Measurements from ENCODE around the gene LDB3. TPM values are rescaled to one million over a fixed set of nuclear protein-coding genes. Genes with fewer than 3 reads are reported as not detected.
A peak's percentile ranks its signal among the peaks of the same experiment; 100 is the strongest.

Gene LDB3
- total and polyA plus RNA-seq, 7 donors, result 1.2 to 42.1 (median 13.2) TPM

GRCh38 chr10:86657396-86658011 is 10.8 kb upstream of the LDB3 start:
- DNase-seq, result peak; percentile 56
- intact Hi-C loops (cut with DNase I), result no loop called here

GRCh38 chr10:86658261-86658741 is 10.0 kb upstream of the LDB3 start:
- H3K4me1 ChIP-seq, result peaks cover 0 to 13% (median 12%) of the 10 kb centered on the region in 4 donors
- TF ChIP-seq POLR2AphosphoS5 (IDR thresholded peaks at IDR 0.05) (no peak), EP300 (IDR thresholded peaks at IDR 0.05) (no peak), POLR2A (IDR thresholded peaks at IDR 0.05) (no peak), CTCF (IDR thresholded peaks at IDR 0.05) (no peak)
- no peaks in the 10 kb centered on the region for H3K9me3 ChIP-seq
- H3K27me3 ChIP-seq, result no peaks in the 10 kb centered on the region
- no peaks in the 10 kb centered on the region for H3K36me3 ChIP-seq
- H3K27ac ChIP-seq, result no peak overlapping the region
- DNase-seq, result peak; percentile 53
- intact Hi-C loops (cut with DNase I), result no loop called here
- WGBS, 2 donors, result 85 to 91% methylated on average over 12 of the region's 12 CpGs
- H3K4me3 ChIP-seq, result no peak overlapping the region

More at GRCh38 chr10:86657396-86658011, 10.8 kb upstream of the LDB3 start:
- Histone ChIP-seq H3K4me1 (peaks cover 0 to 13% (median 12%) of the 10 kb centered on the region in 4 donors), H3K9me3 (no peaks in the 10 kb centered on the region), H3K27me3 (no peaks in the 10 kb centered on the region), H3K36me3 (no peaks in the 10 kb centered on the region), H3K27ac (no peak overlapping the region), H3K4me3 (no peak overlapping the region)
- TF ChIP-seq CTCF (IDR thresholded peaks at IDR 0.05) (no peak), POLR2A (IDR thresholded peaks at IDR 0.05) (no peak), EP300 (IDR thresholded peaks at IDR 0.05) (no peak), POLR2AphosphoS5 (IDR thresholded peaks at IDR 0.05) (no peak)
- WGBS, 2 donors, result 81 to 82% methylated on average over 19 of the region's 19 CpGs

GRCh38 chr10:86658751-86659150 is 9.6 kb upstream of the LDB3 start:
- Histone ChIP-seq H3K9me3 (no peaks in the 10 kb centered on the region), H3K27me3 (no peaks in the 10 kb centered on the region), H3K36me3 (no peaks in the 10 kb centered on the region), H3K4me3 (no peak overlapping the region), H3K27ac (no peak overlapping the region), H3K4me1 (peaks cover 0 to 13% (median 12%) of the 10 kb centered on the region in 4 donors)
- TF ChIP-seq POLR2A (IDR thresholded peaks at IDR 0.05), result no peak
- no peak for TF ChIP-seq POLR2AphosphoS5 (IDR thresholded peaks at IDR 0.05)
- TF ChIP-seq CTCF (IDR thresholded peaks at IDR 0.05), result no peak
- no peak for TF ChIP-seq EP300 (IDR thresholded peaks at IDR 0.05)
- intact Hi-C loops (cut with DNase I), result no loop called here
- DNase-seq, result no peak
- WGBS, 2 donors, result 62 to 77% methylated on average over 3 of the region's 3 CpGs

GRCh38 chr10:86659161-86659691 is 9.1 kb upstream of the LDB3 start:
- no peak overlapping the region for H3K27ac ChIP-seq
- intact Hi-C loops (cut with DNase I), result no loop called here
- H3K4me1 ChIP-seq, result peaks cover 0 to 16% (median 13%) of the 10 kb centered on the region in 4 donors
- H3K9me3 ChIP-seq, result no peaks in the 10 kb centered on the region
- H3K4me3 ChIP-seq, result no peak overlapping the region
- 89% methylated on average over 19 of the region's 19 CpGs for WGBS, 2 donors
- TF ChIP-seq POLR2A (IDR thresholded peaks at IDR 0.05) (no peak), POLR2AphosphoS5 (IDR thresholded peaks at IDR 0.05) (no peak)
- H3K27me3 ChIP-seq, result no peaks in the 10 kb centered on the region
- H3K36me3 ChIP-seq, result no peaks in the 10 kb centered on the region
- peak; percentile 53 for DNase-seq

DNA sequence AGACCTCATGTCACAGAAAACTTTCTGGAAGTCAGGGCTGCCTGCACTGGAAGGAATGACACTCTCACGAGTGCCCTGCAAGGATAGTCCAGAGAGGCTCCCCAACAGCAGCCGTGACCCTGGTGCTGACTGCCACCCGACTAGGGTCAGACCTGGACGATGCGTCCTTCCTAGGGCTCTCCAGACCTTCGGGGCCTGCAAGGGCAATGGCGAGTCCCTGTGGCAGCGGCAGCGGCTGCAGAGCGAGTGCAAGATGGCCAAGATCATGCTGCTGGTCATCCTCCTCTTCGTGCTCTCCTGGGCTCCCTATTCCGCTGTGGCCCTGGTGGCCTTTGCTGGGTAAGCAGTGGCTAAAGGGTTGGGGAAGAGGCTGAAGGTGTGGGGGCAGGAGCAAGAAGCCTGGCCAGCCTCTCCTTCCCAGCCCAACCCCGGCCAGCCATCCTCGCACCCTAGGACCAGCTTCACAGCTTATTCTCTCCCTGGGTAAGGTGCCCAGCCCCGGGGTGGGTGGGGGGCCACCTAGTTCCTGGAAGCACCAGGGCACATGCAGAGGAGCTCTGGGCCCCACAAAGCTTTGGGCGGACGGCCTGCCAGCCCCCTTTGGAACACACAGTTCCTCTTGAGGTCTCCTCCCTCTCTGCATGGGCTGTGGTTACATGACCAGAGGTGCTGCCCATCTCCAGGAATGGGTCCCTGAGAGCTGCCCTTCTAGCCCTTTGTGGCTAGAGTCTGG is 8.4 kb upstream of the LDB3 start:
- peaks cover 0 to 23% (median 20%) of the 10 kb centered on the region in 4 donors for H3K4me1 ChIP-seq
- H3K4me3 ChIP-seq, result no peak overlapping the region
- H3K27ac ChIP-seq, result no peak overlapping the region
- intact Hi-C loops (cut with DNase I), result no loop called here
- no peaks in the 10 kb centered on the region for H3K27me3 ChIP-seq
- no peak for TF ChIP-seq CTCF (IDR thresholded peaks at IDR 0.05)
- no peak for TF ChIP-seq POLR2AphosphoS5 (IDR thresholded peaks at IDR 0.05)
- no peak for TF ChIP-seq EP300 (IDR thresholded peaks at IDR 0.05)
- TF ChIP-seq POLR2A (IDR thresholded peaks at IDR 0.05), result no peak
- DNase-seq, result peak; percentile 57
- no peaks in the 10 kb centered on the region for H3K9me3 ChIP-seq
- WGBS, 2 donors, result 92 to 93% methylated on average over 17 of the region's 17 CpGs
- H3K36me3 ChIP-seq, result no peaks in the 10 kb centered on the region
